ENCODE data around the gene RHOU.
A peak's percentile ranks its signal among the peaks of the same experiment; 100 is the strongest.

RHOU gene

GRCh38 chr1:228697207-228698016 lies 37.9 kb upstream of the RHOU start:
- no peak overlapping the region for H3K4me3 ChIP-seq (ENCODE audit: low read length)
- DNase-seq (ENCODE audit: low read depth): peak; percentile 31
- TF ChIP-seq, protein P1, sequence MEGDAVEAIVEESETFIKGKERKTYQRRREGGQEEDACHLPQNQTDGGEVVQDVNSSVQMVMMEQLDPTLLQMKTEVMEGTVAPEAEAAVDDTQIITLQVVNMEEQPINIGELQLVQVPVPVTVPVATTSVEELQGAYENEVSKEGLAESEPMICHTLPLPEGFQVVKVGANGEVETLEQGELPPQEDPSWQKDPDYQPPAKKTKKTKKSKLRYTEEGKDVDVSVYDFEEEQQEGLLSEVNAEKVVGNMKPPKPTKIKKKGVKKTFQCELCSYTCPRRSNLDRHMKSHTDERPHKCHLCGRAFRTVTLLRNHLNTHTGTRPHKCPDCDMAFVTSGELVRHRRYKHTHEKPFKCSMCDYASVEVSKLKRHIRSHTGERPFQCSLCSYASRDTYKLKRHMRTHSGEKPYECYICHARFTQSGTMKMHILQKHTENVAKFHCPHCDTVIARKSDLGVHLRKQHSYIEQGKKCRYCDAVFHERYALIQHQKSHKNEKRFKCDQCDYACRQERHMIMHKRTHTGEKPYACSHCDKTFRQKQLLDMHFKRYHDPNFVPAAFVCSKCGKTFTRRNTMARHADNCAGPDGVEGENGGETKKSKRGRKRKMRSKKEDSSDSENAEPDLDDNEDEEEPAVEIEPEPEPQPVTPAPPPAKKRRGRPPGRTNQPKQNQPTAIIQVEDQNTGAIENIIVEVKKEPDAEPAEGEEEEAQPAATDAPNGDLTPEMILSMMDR (IDR thresholded peaks at IDR 0.05; ENCODE audit: insufficient read depth, low read depth, low read length, missing control alignments): no peak

GRCh38 chr1:228698017-228698329 lies 37.3 kb upstream of the RHOU start:
- H3K4me3 ChIP-seq (ENCODE audit: low read length): no peak overlapping the region
- TF ChIP-seq, protein P1 (IDR thresholded peaks at IDR 0.05; ENCODE audit: insufficient read depth, low read depth, low read length, missing control alignments): no peak
- no peak for DNase-seq (ENCODE audit: low read depth)

GRCh38 chr1:228702433-228702832 lies 32.8 kb upstream of the RHOU start:
- no peak for DNase-seq (ENCODE audit: low read depth)
- TF ChIP-seq, protein P1 (IDR thresholded peaks at IDR 0.05; ENCODE audit: insufficient read depth, low read depth, low read length, missing control alignments): no peak
- no peak overlapping the region for H3K4me3 ChIP-seq (ENCODE audit: low read length)

GRCh38 chr1:228706305-228706704 lies 29.0 kb upstream of the RHOU start:
- TF ChIP-seq, protein P1 (IDR thresholded peaks at IDR 0.05; ENCODE audit: insufficient read depth, low read depth, low read length, missing control alignments): no peak
- H3K4me3 ChIP-seq (ENCODE audit: low read length): no peak overlapping the region
- DNase-seq (ENCODE audit: low read depth): no peak

GRCh38 chr1:228717081-228717480 lies 18.2 kb upstream of the RHOU start:
- TF ChIP-seq, protein P1 (IDR thresholded peaks at IDR 0.05; ENCODE audit: insufficient read depth, low read depth, low read length, missing control alignments): no peak
- H3K4me3 ChIP-seq (ENCODE audit: low read length): no peak overlapping the region
- no peak for DNase-seq (ENCODE audit: low read depth)

GRCh38 chr1:228721407-228721806 lies 13.9 kb upstream of the RHOU start:
- TF ChIP-seq, protein P1 (IDR thresholded peaks at IDR 0.05; ENCODE audit: insufficient read depth, low read depth, low read length, missing control alignments): no peak
- no peak overlapping the region for H3K4me3 ChIP-seq (ENCODE audit: low read length)
- peak; percentile 66 for DNase-seq (ENCODE audit: low read depth)

- H3K4me3 ChIP-seq (ENCODE audit: low read length): no peak overlapping the region
- TF ChIP-seq, protein P1 (IDR thresholded peaks at IDR 0.05; ENCODE audit: insufficient read depth, low read depth, low read length, missing control alignments): no peak
- DNase-seq (ENCODE audit: low read depth): no peak
Measured at GRCh38 chr1:228723287-228723686, 12.0 kb upstream of the RHOU start.
